PFSK-1 (cell line): ENCODE data around the gene SGPL1.

ENCODE experiments used
- POLR2AphosphoS5 ChIP-seq: IDR thresholded peaks from 2 replicates; pipeline ENCODE4 v1.6.1; 2012; ENCODE audit warnings: low read depth, mild to moderate bottlenecking, control low read depth, low read length, moderate library complexity
- SIN3A ChIP-seq: IDR thresholded peaks from 2 replicates; pipeline ENCODE4 v1.6.1; 2012; ENCODE audit warnings: mild to moderate bottlenecking, low read length, moderate library complexity, borderline replicate concordance; ENCODE audit not compliant: insufficient read depth
- TAF1 ChIP-seq: IDR thresholded peaks from 2 replicates; pipeline ENCODE4 v1.6.1; 2012; ENCODE audit warnings: low read length, control low read depth, borderline replicate concordance; ENCODE audit not compliant: insufficient read depth
- TF ChIP-seq, protein P1 (sequence below), 2 experiments: IDR thresholded peaks; 2 replicates each; pipeline versions ENCODE4 v1.6.1 to v1.8.0; 2011 to 2012; ENCODE audit warnings: low read depth in 2 of 2, low read length in 2 of 2, control low read depth in 1 of 2, inconsistent platforms in 1 of 2, mild to moderate bottlenecking in 1 of 2, moderate library complexity in 1 of 2; ENCODE audit not compliant: insufficient read depth in 1 of 2

DNA sequence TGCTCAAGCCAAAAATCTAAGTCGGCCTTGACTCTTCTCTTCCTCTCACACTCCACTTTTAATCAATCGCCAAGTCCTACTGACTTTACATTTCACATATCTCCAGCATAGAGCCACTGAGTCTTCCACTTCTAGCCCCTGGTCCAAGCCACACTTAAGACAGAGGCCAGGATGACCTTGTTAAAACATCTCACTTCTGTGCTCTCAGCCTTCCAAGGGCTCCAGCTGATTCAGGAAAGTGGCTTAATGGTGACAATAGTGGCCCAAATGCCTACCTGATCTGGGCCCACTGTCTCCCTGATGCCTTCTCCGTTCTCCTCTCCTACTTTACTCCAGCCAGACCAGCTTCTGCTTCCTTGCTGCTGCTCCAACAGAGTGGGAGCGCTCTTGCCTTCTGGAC lies 35.0 kb upstream of the SGPL1 start:
- TF ChIP-seq POLR2AphosphoS5, result no peak
- TF ChIP-seq, protein P1, sequence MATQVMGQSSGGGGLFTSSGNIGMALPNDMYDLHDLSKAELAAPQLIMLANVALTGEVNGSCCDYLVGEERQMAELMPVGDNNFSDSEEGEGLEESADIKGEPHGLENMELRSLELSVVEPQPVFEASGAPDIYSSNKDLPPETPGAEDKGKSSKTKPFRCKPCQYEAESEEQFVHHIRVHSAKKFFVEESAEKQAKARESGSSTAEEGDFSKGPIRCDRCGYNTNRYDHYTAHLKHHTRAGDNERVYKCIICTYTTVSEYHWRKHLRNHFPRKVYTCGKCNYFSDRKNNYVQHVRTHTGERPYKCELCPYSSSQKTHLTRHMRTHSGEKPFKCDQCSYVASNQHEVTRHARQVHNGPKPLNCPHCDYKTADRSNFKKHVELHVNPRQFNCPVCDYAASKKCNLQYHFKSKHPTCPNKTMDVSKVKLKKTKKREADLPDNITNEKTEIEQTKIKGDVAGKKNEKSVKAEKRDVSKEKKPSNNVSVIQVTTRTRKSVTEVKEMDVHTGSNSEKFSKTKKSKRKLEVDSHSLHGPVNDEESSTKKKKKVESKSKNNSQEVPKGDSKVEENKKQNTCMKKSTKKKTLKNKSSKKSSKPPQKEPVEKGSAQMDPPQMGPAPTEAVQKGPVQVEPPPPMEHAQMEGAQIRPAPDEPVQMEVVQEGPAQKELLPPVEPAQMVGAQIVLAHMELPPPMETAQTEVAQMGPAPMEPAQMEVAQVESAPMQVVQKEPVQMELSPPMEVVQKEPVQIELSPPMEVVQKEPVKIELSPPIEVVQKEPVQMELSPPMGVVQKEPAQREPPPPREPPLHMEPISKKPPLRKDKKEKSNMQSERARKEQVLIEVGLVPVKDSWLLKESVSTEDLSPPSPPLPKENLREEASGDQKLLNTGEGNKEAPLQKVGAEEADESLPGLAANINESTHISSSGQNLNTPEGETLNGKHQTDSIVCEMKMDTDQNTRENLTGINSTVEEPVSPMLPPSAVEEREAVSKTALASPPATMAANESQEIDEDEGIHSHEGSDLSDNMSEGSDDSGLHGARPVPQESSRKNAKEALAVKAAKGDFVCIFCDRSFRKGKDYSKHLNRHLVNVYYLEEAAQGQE (IDR thresholded peaks at IDR 0.05; ENCODE audit: insufficient read depth in 1 of 2, low read depth in 2 of 2, low read length in 2 of 2), result no peak
- TF ChIP-seq TAF1, result no peak
- TF ChIP-seq SIN3A, result no peak
